ENCODE measurements around the gene SLC41A2.
"Not testable (repeated sequence)": the region's sequence is repeated elsewhere in the genome, so short reads cannot be mapped to it uniquely, and the experiment has no call there.

SLC41A2 gene

GRCh38 chr12:104964167-104964855 lies 6.2 kb upstream of the SLC41A2 start:
- no peak for DNase-seq (ENCODE audit: low read depth, low spot score)

DNA sequence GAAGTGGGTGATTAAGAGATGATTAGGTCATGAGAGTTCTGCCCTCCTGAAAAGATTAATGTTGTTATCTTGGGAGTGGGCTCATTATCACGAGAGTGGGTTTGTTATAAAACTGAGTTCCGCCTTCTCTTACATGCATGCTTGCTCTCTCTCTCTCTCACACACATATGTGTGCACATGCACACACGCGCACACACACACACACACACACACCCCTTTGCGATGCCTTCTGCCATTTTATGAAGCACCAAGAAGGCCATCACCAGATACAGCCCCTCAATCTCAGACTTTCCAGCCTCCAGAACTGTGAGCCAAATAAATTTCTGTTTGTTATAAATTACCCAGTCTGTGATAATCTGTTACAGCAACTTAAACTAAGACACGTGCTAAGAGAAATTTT lies 5.7 kb upstream of the SLC41A2 start:
- DNase-seq (ENCODE audit: low read depth, low spot score) = no peak

- no peak for DNase-seq (ENCODE audit: low read depth, low spot score)
These were observed 2.4 kb upstream of the SLC41A2 start for GRCh38 chr12:104960464-104960863.

DNA sequence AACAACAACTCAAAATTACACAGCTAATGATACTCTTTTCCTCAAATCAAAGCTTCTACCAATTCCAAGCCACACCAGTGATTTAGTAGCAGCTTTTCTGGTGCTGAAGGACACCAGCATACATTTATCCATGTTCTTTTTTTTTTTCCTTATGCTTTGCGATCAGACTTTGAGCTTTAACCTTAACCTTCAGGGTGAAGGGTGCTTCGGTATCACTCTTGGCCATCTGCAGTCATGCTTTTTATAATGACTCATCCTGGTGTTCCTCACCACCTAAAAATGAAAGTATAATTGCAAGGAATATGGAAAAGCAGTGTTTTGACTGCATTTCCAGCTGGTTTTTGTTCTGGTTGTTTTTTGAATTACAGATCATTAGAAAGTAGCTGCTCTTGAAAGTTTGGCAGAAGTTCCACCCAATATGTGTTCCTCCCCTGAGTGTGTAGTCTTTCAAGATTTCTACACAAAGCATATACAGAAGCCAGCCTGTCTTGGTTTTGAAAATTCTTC lies 1.3 kb upstream of the SLC41A2 start:
- DNase-seq (ENCODE audit: low read depth, low spot score) = no peak

DNA sequence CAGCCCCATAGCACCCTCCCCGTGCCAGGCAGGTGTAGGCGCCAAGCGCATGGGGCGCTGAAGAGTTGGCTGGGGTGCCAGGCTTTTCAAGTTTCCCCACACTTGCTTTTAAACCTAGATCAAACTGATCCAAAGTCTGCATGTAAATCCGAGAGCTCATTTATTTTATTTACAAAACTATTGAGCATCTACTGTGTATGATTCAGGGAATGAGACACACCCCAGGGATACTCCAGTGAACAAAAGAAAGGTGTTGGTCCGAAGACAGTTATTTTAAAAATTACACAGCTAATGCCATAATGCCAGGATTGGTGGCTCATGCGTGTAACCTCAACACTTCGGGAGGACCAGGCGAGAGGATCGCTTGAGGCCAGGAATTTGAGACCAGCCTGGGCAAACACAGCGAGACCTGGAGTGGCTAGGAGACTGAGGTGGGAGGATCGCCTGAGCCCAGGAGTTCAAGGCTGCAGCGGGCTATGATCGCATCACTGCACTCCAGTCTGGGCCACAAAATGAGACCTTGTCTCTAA lies 780 bp upstream of the SLC41A2 start:
- DNase-seq (ENCODE audit: low read depth, low spot score) = no peak

- DNase-seq (ENCODE audit: low read depth, low spot score) = no peak
These were observed 430 bp downstream of the SLC41A2 start for GRCh38 chr12:104957719-104958000.

DNA sequence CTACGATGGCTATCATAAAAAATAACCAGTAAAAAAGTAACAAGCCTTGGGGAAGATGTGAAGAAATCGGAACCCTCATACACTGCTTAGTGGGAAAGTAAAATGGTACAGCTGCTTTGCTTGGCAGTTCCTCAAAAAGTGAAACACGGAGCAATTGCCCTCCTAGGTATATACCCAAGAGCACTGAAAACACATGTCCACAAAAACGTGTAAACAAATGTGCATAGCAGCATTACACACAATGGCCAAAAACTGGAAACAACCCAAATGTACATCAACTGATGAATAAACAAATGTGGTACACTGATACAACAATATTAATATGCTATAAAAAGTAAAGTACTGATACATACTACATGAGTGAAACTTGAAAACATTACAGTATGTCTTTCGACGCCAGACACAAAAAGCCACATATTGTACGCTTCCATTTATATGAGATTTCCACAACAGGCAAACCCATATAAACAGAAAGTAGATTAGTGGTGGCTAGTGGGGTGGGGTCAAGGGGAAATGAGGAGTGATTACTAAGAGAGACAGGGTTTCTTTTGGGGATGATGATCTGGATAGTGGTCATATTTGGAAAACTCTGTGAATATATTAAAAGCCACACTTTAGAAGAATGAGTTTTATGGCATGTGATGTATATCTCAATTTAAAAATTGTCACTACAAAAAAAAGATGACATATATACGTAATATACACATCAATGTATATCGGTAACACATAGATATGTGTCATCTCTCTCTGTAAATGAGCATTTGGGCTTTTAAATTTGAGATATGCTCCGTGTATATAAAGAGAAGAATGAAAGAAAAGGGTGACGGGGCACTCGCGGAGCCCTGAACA lies 996 bp downstream of the SLC41A2 start:
- DNase-seq (ENCODE audit: low read depth, low spot score) = no peak

DNA sequence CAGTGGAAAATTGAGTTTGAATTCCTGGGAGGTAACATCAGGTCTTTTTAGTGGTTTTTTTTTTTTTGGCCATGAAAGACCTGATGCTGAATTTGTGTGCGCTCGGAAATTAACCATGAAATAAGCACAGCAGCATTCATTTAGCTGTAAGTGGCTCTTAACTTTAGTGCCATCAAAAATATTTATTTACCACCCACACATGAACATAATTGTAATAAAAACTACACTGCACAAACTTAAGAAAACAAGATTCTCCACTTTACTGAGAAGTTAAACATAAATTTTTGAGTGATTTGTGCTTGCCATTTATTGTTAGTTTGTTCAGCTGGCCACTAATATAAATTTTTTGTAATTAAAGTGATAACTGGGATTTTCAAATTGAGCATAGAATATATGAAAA lies 2.4 kb downstream of the SLC41A2 start:
- no peak for DNase-seq (ENCODE audit: low read depth, low spot score)

GRCh38 chr12:104953323-104953722 lies 4.8 kb downstream of the SLC41A2 start:
- no peak for DNase-seq (ENCODE audit: low read depth, low spot score)

DNA sequence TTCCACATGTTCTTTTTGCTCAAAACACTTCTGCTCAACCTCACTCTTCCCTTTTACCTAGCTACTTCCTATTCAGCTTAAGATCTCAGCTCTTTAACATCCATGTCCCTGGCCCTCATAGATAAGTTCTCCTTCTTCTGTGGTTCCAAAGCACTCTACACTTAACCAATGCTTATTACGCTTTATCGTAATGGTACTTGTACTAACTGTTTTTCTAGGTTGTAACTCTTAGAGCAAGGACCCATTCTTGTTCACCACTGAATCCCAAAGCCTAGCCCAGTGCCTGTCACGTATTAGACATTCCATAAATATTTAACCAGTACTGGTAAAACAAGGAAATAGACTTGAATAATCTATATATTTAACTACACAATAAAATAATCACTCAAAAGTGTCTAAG lies 5.3 kb downstream of the SLC41A2 start:
- no peak for DNase-seq (ENCODE audit: low read depth, low spot score)

DNA sequence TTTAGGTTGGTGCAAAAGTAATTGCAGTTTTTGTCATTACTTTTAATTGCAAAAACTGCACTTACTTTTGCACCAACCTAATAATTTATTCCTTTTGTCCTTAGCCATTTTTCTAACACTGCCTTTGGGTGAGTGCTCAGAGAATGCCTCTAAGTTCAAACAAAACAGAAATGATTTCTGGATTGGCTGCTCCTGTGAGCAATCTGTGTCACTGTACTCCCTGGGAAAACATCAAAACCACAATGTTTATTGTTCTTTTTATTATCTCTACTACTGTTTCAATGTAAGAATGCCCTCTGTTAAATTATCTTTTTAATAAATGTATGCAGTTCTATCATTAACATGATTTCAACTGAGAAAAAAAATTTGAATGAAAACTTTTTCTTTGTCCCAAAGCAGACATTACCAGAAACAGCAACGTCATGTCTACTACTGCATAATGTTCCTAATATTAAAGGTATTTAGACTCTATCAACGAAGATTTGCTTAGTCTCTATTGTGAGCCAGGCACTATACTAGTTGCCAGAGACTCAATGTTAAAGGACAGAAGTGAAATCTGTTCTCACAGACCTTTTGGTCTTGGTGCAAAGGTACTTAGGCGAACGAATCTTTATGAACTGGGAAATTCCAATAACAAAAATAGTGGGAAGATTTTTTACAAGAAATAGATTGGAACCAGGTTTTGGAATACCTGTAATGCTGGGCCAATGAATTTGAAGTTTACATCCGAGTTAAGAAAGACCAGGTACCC lies 6.2 kb downstream of the SLC41A2 start:
- DNase-seq (ENCODE audit: low read depth, low spot score) = no peak

- not testable (repeated sequence) for DNase-seq (ENCODE audit: low read depth, low spot score)
These were observed 9.4 kb downstream of the SLC41A2 start for GRCh38 chr12:104948716-104949115.

- DNase-seq (ENCODE audit: low read depth, low spot score) = no peak
These were observed 13.8 kb downstream of the SLC41A2 start for GRCh38 chr12:104944252-104944651.

DNA sequence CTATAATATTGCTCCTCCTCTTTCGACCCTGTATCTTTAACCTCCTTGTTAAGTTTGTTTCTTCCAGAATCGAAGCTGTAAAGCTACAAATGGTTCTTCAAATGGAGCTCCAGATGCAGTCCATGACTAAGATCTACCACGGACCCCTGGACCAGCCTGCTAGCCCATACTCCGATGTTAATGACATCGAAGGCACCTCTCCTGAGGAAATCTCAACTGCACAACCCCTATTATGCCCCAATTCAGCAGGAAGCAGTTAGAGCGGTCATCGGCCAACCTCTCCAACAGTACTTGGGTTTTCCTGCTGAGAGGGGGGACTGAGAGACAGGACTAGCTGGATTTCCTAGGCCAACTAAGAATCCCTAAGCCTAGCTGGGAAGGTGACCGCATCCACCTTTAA lies 14.7 kb downstream of the SLC41A2 start:
- DNase-seq (ENCODE audit: low read depth, low spot score) = not testable (repeated sequence)

DNA sequence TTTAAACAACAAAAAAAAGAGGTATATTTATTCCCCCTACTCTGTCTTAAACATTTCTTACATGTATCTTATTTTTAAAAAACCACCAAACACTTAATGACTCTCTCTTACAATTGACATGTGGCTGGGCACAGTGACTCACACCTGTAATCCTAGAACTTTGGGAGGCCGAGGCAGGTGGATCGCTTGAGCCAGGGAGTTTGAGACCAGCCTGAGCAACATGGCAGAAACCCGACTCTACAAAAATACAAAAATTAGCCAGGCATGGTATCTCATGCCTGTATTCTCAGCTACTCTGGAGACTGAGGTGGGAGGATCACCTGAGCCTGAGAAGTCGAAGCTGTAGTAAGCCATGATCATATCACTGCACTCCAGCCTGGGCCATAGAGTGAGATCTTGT lies 16.0 kb downstream of the SLC41A2 start:
- no peak for DNase-seq (ENCODE audit: low read depth, low spot score)

DNA sequence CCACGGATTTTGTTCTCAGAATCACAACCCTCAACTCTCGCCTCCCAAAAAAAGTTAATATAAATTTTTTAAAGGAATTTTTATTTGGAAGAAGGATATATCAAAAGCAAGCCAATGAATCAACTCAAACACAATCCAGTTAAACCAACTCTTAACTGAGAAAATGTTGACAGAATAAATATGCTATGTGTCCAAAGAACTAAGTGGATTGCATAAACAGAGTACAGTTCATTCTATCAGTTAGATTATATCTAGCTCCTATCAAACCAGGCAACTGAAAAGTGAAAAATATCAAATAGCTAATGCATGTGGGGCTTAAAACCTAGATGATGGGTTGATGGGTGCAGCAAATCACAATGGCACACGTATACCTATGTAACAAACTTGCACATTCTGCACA lies 16.6 kb downstream of the SLC41A2 start:
- DNase-seq (ENCODE audit: low read depth, low spot score) = no peak

DNA sequence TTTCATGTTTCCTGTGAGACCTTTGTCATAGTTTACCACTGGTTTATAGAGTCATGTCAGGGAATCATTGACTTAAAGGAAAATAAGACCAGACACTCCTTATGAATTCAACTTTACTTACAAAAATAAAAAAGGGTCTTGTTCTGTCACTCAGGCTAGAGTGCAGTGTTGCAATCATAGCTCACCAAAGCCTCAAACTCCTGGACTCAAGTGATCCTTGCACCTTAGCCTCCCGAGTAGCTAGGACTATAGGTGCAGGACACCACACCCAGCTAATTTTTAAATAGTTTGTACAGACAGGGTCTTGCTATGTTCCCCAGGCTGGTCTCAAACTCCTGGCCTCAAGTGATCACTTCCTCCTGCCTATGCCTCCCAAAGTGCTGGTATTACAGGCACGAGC lies 19.0 kb downstream of the SLC41A2 start:
- no peak for DNase-seq (ENCODE audit: low read depth, low spot score)

DNA sequence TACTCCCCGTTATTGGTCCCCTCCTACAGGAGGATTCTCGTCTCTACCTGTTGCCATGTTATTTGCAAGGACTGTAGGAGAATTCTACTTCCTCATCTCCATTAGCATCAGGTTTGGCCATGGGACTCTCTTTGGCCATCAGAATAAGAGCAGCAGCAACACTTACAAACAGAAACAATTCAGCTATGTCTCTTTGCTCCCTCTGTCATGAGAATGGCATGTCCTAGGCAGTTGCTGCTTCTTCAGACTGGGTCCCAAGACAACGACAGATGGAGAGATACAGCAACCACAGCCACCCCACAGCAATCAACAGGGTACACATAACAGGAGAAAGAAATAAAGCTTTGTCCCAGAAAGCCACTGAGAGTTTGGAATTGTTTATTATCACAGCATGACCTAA lies 19.7 kb downstream of the SLC41A2 start:
- DNase-seq (ENCODE audit: low read depth, low spot score) = no peak

DNA sequence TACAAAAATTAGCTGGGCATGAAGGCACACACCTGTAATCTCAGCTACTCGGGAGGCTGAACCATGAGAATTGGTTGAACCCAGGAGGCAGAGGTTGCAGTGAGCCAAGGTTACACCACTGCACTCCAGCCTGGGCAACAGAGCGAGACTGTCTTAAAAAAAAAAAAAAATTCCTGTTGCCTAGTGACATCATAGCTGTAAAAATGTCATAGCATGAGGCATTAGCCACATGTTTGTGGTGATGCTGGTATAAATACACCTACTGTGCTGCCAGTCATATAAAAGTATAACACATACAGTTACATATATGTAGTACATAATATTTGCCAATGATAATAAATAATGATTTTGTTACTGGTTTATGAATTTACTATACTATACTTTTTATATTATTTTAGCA lies 22.2 kb downstream of the SLC41A2 start:
- DNase-seq (ENCODE audit: low read depth, low spot score) = no peak

DNA sequence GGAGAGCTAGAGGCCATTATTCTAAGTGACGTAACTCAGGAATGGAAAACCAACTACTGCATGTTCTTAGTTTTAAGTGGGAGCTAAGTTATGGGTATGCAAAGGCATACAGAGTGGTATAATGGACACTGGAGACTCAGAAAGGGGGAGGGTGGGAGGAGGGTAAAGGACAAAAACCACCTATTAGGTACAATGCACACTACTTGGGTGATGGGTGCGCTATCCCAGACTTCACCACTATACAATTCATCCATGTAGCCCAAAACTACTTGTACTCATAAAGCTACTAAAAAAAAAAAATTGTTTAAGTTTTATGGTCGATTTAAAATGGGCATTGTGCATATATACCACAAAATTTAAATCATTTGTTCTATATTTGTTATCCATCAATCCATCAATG lies 24.3 kb downstream of the SLC41A2 start:
- DNase-seq (ENCODE audit: low read depth, low spot score) = no peak

DNA sequence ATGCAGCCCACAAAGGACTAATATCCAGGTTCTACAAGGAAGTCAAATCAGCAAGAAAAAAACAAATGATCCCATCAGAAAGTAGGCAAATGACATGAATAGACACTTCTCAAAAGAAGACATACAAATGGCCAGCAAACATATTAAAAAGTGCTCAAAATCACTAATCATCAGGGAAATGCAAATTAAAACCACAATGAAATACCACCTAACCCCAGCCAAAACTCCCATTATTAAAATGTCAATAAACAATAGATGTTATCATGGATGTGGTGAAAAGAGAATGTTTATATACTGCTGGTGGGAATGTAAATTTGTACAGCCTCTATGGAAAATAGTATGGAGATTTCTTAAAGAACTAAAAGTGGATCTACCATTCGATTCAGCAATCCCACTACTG lies 25.0 kb downstream of the SLC41A2 start:
- no peak for DNase-seq (ENCODE audit: low read depth, low spot score)

Measured in brain pericyte (primary cell).